Brain pericyte (primary cell): ENCODE data around the gene ANKRD6.

Source experiments
- DNase-seq: peaks from one replicate; pipeline ENCODE4 v3.0.0-alpha.2; 2012; ENCODE audit warnings: low read depth, low spot score

The ANKRD6 gene

GRCh38 chr6:89657445-89658158 lies 224.7 kb downstream of the ANKRD6 start:
- DNase-seq, result no peak

- DNase-seq, result no peak
Measured at GRCh38 chr6:89660981-89661380, 228.0 kb downstream of the ANKRD6 start.

- no peak for DNase-seq
Measured at GRCh38 chr6:89661559-89661958, 228.6 kb downstream of the ANKRD6 start.

GRCh38 chr6:89662659-89663223 lies 229.8 kb downstream of the ANKRD6 start:
- no peak for DNase-seq

GRCh38 chr6:89667872-89668556 lies 235.1 kb downstream of the ANKRD6 start:
- DNase-seq, result no peak

GRCh38 chr6:89669002-89669401 lies 236.1 kb downstream of the ANKRD6 start:
- DNase-seq, result no peak

- no peak for DNase-seq
Measured at GRCh38 chr6:89670935-89671565, 238.1 kb downstream of the ANKRD6 start.

GRCh38 chr6:89675949-89676748 lies 243.2 kb downstream of the ANKRD6 start:
- DNase-seq, result no peak

- no peak for DNase-seq
Measured at GRCh38 chr6:89678531-89678930, 245.6 kb downstream of the ANKRD6 start.

- DNase-seq, result no peak
Measured at GRCh38 chr6:89679215-89680120, 246.5 kb downstream of the ANKRD6 start.

- DNase-seq, result no peak
Measured at GRCh38 chr6:89680150-89680549, 247.2 kb downstream of the ANKRD6 start.

- no peak for DNase-seq
Measured at GRCh38 chr6:89680551-89680950, 247.6 kb downstream of the ANKRD6 start.

- no peak for DNase-seq
Measured at GRCh38 chr6:89681983-89682564, 249.1 kb downstream of the ANKRD6 start.

- no peak for DNase-seq
Measured at GRCh38 chr6:89682991-89683390, 250.0 kb downstream of the ANKRD6 start.
